ENCODE data around the gene CEP350.
"Not testable (repeated sequence)": the region's sequence is repeated elsewhere in the genome, so short reads cannot be mapped to it uniquely, and the experiment has no call there.

CEP350 gene

DNA sequence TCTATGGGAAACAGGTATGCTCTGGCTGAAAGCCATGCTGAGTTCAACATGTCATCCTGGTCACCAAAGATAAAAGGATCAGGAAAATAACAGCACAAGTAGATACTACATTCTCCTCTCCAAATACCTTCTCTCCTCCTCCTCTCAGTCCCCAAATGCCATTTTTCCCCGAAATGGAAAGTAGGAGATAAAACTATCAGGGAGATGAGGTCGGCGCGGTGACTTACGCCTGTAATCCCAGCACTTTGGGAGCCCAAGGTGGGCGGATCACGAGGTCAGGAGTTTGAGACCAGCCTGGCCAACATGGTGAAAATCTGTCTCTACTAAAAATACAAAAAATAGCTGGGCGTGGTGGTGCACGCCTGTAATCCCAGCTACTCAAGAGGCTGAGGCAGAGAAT lies 179.1 kb downstream of the CEP350 start:
- not testable (repeated sequence) for FAIRE-seq

DNA sequence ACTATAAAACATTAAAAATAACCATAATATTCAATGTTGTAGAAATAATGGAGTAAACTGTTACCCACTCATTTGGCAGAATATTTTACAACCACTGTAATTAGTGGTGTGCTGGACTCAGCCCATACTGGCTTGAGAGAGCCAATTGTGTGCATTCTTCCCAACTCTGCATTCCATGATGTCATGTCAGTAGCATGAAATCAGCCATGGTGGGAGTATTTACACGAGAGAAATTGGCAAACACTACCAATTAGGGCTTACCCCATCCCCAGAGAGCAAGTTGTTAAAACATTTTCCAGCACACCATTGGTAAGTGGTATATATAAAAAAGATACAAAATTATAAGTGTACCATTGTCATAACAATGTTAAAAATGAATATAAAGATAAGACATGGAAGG lies 180.9 kb downstream of the CEP350 start:
- no peak for FAIRE-seq

DNA sequence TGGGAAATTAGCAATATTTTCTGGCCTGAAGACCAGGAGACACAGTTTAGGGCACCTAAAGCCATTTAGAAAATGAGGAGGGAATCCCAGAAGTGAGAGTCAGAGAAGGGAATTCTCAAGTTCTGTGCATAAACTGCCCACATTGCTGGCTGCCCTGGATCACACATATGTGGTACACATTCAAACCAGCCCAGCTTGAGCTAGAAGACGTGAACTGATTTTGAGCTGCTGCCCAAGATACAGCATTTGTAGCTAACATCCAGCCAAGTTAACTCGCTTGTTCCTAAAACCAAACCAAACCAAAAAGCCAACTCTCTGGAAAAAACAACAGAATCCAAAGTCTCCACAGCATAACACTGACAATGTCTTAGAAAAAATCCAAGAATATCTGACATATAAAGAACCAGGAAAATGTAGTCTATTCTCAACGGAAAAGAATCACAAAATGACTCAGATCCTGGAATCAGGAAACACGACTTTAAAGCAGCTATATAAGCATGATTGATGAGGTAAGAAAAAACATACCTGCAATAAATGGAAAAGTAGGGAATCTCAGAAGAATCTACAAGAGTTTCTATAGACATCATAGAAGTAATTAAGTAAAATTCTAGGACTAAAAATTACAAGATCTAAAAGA lies 181.8 kb downstream of the CEP350 start:
- no peak for FAIRE-seq

DNA sequence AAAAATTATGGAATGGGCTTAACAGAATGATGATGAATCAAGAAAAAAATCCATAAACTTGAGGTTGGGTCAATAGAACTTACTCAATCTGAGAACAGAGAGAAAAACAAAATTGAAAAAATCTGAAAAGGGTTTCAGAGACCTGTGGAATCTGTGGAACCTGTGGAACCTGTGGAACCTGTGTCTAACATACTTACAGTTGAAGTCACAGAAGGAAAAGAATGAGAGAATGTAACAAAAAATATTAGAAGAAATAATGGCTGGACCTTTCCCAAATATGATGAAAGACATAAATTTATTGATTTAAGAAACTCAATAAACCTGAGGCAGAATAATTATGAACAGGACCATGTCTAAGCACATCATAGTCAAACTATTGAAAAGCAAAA lies 182.4 kb downstream of the CEP350 start:
- FAIRE-seq: no peak

DNA sequence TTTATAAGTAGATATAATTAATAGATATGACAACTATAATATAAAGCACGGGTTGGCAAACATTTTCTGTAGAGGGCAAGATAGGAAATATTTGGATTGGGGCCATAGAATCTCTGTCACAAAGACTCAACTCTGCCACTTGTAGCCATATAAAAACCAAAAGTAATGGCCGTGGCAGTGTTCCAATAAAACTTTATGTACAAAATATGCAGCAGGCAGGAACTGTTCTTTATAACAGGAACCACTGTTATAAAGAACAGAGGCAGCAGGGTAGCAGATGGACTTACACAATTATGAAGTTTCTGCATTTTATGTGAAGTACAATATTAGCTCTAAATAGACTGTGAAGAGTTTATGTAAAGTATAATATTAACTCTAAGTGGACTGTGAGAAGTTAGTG lies 183.2 kb downstream of the CEP350 start:
- no peak for FAIRE-seq

DNA sequence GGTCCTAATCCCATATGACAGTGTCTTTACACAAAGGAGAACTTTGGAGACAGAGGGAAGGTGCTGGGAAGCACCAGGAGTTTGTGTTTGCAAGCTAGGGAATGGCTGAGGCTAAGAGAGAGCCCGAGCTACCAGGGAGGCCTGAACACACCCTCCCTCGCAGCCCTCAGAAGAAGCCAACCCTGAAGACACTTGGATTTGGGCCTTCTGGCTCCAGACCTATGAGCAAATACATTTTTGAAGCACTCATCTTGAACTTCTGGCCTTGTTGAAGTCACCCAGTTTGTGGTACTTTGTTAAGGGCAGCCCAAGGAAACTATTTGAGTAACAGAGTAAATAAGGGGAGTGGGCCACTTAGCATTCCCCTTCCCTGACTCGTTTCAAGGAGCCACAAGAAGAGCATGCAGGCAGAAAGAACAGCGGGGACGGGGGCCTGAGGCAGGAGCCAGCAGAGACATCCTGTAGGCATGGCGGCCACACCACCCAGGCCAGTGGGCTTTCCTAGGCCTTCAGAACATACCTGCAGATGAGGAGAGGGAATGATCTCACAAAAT lies 186.8 kb downstream of the CEP350 start:
- FAIRE-seq: no peak

DNA sequence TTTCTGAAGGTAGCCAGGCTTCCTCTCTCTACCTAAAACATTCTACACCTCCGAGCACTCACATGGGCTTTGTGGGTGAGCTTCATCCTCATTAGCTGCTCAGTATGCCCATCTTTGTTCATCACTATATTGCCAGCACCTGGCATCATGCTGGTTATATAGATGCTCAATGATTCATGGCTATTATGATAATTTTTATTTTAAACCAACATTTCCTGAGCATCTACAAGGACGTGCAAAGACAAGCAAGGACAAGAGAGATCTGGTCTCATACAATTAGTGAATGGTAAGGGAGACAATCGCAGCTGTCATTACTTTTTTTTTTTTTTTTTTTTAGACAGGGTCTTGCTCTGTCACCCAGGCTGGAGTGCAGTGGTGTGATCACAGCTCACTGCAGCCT lies 188.7 kb downstream of the CEP350 start:
- no peak for FAIRE-seq

DNA sequence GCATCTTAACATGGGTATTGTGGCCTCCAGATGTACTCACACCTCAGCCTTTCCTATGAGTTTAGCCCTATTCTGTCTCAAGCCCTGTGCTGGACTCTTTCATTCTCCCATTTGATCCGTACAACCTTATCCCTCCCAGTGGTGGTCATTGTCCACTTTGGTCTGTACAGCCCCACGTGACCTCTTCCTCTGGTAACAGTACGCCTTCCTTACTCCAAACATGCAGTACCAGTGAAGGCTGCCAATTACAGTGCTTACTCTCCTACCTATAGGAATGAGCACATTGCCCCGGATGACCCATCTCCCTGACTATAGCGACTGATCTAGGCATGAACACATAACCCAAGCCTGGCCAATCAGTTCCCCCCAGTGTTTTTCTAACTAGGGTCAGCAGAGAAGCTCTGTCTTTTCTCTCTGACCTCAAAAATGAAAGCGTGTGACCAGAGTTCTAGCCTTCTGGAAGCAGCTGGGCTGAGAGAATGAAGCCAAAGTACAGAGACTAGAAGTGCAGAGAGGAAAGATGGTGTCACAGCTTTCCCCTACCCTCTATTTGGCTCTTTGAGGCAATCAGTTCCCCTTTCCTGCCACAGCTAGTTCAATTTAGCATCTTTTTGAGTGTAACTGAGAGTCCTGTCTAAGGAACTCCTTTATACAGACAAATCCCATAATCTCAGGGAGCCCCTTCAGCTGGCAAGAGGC lies 190.2 kb downstream of the CEP350 start:
- no peak for FAIRE-seq

DNA sequence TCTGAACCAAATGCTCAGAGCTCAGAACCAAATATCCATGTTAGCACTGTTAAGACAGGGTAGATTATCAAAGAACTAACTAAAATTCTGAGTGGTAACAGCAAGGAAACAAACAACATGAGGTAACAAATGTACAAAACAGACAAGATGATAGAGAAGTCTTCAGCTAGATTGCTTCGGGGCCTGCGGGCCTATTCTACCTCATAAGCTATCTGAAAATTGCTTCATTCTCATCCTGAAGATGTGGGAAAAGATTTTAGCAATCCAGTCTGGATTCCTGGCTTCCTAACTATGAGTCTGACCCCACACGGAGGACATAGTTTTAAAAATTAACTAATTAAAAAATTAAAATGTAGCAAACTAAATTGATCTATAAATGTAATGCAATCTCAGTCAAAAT lies 190.8 kb downstream of the CEP350 start:
- FAIRE-seq: no peak

DNA sequence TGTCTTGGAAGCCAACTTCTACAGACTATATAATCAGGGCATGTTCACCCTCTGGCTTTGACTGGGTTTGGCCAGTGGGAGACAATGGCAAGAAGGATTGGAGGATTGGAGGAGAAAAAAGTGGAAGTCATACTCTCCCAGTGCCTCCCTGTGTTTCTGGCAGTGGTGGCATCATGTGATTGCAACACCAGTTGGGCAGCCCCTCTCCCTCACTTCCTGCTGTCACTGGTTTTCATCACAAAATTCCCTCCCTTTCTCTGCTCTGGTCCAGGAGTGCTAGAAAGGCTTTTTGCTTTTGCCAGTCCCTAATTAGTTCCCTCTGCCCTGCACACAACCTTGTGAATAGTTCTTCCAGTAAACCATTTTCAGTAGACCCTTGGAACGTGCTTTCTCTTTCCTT lies 196.4 kb downstream of the CEP350 start:
- FAIRE-seq: no peak

DNA sequence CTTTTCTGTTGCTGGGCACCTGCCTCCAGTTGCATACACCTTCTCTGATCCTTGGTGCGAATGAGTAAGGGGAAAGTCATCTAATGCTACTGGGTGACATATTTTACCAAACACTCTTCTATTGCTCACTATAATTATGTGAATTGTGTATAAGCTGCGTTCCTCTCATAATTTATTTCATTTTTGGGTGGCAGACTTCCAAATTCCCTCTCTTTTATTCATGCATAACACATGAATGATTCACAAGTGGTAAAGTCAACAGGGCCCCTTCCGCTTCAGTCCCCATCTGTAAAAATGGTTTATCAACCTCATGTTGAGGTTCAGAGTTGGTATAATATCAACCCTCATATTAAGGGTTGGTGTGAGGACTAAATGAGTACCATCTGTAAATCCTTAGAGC lies 196.9 kb downstream of the CEP350 start:
- FAIRE-seq: no peak

DNA sequence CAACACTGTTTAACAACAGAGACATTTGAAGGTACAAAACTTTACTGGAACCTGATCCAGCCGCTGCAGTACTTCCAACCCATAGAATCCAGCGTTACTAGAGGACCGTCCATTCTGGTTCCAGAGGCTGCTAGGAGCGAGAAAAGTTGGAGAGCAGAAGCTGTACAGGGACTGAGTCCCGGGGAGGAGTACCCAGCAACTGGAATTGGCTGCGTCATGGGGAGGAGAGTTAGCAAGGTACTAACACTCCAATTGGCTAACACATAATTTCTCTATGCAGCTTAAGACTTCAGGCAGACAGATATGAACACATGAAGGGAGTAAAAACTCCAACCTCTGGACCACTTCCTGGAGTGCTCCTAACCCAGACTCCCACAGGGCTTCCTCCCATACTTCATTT lies 198.0 kb downstream of the CEP350 start:
- FAIRE-seq: no peak

DNA sequence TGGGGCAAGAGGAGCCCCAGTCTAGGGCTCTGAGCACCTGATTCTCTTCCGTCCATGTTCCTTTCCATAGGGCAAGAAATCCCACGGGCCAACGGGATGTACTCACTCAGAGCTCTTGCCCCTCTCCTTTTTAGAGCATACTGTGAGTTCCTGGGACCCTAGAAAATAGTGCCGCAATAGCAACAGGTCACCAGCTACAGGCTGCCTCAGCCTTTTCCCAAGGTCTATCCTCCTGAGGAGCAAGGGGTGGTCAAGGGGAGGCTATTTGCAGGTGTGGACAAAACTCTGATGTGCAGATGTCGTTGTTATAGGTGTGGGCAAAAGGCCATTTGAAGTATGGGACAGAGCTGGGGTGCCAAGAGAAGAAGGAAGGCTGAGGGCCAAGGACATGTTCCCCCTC lies 198.4 kb downstream of the CEP350 start:
- FAIRE-seq: no peak

DNA sequence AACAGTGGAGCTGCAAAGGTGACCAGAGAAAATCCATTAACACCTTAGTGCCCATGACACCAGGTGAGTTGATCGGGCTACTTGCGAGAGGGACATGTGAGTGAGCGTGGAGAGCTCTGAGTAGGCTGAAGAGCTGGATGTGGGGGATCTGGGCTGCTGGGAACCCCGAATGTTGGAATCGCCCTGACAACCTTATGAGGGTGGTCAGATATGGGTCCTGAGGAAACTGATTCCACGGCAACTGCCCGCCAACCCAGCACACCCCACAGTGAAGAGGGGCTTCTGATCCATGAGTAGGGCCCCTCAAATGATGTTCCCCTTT lies 199.4 kb downstream of the CEP350 start:
- no peak for FAIRE-seq

DNA sequence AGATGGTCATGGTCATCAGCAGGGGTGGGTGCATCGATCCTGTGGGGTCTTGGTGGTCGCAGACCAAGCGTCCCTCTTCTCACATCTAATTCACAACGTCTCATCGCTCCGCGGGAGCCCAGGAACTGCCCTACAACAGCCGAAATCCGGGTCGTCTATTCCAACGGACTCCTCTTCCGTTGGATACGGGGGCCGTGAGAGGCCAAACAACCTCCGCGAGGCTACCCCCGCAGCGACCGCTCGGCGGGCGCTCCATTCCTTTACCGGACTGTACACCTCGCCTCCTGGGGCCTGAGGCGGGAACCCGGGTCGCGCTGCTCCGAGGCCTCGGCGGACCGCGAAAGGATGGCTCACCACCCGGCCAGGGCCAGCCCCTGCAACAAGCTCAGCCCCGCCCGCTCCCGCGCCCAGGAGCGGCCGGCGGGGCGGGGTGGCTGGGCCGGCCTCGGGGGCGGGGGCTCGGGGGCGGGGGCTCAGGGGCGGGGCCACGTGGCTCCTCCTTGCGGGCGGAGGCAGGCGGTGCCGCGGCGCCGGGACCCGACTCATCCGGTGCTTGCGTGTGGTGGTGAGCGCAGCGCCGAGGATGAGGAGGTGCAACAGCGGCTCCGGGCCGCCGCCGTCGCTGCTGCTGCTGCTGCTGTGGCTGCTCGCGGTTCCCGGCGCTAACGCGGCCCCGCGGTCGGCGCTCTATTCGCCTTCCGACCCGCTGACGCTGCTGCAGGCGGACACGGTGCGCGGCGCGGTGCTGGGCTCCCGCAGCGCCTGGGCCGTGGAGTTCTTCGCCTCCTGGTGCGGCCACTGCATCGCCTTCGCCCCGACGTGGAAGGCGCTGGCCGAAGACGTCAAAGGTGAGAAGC lies 199.9 kb downstream of the CEP350 start, which contains the start of gene QSOX1:
Gene QSOX1 (plus strand): TSS at position 545 of the 857 bp plus-strand sequence. CDS start 39 bp downstream, at position 584.
- no peak for FAIRE-seq

DNA sequence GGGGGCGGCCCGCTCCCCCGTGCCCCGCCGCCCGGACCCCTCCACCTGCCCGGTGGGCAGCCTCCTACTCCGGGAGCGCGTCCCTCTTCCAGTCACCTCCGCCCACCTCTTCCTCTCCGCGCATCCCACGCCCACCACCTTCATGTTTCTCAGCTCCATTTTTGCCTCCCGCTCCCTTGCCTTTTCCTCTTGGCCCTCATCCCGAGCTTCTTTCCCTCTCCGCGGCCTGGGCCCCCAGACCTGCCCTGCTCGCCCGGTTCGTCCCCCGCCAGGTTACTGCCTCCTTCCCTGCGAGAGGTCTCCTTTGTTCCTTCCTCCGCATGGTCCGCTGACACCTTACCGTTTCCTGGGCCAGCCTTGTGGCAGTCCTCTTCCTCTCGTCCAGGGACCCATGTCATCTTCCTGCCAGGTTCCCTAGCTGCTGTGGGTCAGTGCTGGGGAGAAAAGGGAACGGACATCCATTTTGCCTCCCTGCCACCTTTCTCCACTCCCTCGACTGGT lies 200.6 kb downstream of the CEP350 start:
- no peak for FAIRE-seq

DNA sequence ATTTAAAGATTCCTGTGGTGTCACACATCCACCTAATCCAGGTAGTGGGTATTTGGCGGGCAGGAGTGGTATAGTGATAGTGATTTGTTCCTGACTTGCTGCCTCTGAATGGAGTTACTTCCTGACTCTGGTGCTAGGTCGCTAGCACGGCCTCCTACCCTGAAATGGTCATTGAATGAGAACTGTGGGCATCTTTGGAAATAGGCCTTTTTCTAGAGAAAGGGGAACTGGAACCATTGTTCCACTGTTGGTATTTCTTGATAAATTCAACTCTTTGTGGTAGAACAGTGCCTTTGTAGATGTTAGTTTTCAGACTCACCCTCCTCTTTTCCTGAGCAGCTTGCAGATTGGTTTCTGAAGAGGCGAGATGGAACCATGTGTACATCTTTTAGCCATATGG lies 201.6 kb downstream of the CEP350 start:
- FAIRE-seq: no peak

DNA sequence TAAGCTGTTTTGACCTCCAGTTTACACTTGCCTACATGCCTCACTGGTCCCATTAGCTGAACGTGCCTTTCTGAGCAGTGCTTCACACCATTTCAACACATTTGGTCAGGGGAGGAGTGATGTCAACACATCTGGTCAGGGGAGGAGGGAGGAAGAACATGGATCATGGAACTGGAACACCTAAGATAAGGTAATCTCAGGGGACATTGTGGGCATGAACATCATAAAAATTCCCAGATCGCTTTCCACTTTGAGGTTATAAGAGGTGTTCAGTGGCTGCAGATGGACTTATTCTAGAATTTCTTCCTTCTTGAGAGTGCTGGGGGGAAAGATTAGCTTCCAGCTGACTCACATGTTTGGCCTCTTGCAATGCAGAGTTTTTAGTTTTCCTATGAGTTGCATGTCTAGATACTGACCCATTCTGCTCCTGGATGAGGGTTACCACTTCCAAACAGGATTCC lies 202.1 kb downstream of the CEP350 start:
- FAIRE-seq: no peak

DNA sequence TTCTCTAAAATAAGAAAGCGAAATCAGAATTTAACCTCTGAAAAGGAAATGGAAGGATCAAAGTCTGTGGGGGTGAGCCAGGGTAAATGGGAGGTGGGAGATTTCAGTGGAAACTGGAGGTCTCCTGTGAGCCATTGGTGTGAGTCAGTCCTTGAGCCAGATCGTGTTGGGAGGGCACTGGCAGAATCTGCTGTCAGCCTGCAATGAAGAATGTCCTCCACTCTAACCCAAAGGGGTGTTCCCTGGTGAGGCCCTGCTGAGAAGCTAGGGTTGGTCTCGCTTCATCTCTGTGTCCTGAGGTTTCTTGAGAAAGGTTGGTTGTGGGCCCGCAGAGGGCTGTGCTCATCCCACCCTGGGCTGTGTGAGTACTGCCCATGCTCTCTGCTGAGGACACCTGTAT lies 202.5 kb downstream of the CEP350 start:
- FAIRE-seq: no peak

DNA sequence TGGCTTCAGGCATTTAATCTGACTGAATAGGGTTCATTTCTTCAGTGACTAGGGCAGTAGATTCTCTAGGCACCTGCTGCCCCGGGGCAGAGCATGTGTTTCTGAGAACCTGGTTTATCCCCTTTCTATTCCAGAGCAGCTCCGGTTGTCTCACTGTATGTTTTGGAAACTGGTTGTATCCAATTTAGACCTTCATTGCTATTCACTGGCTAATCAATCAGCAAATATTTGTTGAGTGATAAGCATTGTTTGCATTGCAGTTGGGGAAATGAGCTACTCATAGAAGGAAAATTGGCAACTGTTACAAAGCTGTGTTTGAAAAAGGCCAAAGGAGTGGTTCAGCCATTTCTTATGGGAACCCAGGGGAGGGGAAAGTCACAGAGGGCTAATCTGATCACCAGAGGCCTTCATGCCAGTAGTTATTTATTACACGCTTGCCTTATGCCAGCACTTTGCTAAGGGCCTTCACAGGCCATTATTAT lies 203.0 kb downstream of the CEP350 start:
- FAIRE-seq: no peak

DNA sequence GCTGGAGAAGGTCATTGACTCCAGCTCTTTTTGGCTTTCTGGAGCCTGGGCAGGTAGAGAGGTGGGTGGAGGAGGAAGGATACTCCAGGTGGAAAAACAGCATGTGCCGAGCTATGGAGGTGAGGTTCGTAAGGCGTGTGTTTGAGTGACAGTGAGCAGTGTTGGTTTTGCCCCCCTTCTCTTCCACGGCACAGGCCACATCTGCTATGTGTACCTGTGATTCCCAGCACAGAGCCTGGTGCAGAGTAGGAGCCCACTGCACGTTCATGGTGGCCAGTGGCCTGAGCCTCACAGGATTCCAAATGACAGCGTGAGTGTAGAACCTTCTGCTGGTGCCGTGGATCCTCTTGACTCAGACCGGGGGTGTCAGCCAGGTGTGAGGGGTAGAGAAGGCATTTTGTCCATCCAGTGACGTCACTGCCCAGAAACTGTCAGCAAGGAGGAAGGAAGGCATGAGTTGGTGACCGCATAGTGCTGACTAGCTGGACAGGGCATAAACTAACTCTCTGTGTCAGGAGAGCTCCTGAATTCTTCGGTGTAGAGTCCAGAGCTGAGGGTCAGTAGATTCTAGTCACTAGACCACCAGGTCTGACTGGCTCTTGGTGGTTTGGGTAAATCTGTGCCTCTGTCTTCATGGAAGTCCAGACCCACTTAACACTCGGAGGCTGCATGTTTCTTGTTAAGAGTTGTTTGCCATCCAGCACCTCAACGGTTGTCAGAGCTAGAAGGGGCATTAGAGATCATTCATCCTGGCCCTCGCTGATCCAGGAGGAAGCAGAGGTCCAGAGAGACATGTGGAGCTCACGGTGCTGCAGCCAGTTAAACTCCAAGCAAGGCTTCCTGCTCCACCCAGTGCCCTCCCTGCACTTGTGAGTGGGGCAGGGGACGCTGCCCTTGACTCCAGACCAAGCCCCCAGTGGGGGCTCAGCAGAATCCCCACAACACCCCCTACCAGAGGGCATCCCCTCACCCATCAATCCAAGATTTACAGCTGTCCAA lies 203.8 kb downstream of the CEP350 start:
- FAIRE-seq: no peak

DNA sequence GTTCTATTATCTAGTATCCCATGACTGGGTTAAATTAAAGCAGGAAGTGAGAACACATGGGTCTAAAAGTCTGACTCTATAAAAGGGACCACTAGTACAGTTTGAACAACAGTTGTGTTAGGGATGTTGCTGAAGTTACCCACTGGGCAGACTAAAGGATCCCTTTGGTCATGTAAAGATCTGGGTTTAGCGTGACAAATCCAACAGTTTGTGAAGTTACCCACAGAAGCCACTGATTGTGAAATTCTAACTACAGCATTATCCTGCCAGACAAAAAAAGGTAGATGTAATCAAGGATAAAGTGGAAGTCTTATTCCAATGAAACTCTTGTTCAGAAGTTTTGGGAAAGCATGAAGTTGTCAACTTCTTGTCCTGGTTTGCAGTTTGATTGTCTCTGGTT lies 205.7 kb downstream of the CEP350 start:
- FAIRE-seq: no peak
